Ovary (tissue), 3 donors: ENCODE results near the gene FBXL17.

Experiments
- EP300 ChIP-seq: sonication (generic); formaldehyde crosslinking; IDR thresholded peaks from one replicate; pipeline ENCODE4 v1.6.1; 2017; ENCODE audit warnings: antibody characterized with exemption
- POLR2A ChIP-seq: fragments of 450-650 bp; IDR thresholded peaks from one replicate; pipeline ENCODE4 v1.6.1; 2017; ENCODE audit warnings: antibody characterized with exemption, mild to moderate bottlenecking, moderate library complexity
- TF ChIP-seq, protein P1 (sequence below), 3 donors: fragments of 450-650 bp in 2 of 3; fragments of 200-600 bp in 1 of 3; IDR thresholded peaks; one replicate each; pipeline versions ENCODE4 v1.5.1 to v1.8.0; 2016 to 2022; ENCODE audit warnings: antibody characterized with exemption in 3 of 3, mild to moderate bottlenecking in 1 of 3
- donor health status: DM: no; HTN: no; CAD: no.

DNA sequence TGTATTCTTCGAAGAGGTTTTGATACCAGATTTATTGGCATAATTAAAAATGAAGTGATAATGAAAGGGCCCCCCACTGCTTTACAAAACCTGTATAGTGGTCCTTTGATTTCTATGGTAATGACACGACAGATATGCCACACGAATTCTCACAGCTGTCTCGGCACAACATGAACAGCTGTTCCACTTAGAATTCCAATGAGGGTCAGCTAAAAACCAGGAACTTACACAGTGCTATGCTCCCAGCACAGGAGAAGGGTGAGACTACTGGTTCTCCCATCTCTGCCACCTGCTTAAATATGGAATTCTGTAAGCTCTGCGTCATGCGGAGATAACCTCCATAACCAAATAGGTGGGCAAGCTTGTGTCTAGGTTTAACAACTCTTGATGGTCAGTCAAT lies 528.2 kb downstream of the FBXL17 start:
- TF ChIP-seq, protein P1, sequence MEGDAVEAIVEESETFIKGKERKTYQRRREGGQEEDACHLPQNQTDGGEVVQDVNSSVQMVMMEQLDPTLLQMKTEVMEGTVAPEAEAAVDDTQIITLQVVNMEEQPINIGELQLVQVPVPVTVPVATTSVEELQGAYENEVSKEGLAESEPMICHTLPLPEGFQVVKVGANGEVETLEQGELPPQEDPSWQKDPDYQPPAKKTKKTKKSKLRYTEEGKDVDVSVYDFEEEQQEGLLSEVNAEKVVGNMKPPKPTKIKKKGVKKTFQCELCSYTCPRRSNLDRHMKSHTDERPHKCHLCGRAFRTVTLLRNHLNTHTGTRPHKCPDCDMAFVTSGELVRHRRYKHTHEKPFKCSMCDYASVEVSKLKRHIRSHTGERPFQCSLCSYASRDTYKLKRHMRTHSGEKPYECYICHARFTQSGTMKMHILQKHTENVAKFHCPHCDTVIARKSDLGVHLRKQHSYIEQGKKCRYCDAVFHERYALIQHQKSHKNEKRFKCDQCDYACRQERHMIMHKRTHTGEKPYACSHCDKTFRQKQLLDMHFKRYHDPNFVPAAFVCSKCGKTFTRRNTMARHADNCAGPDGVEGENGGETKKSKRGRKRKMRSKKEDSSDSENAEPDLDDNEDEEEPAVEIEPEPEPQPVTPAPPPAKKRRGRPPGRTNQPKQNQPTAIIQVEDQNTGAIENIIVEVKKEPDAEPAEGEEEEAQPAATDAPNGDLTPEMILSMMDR (IDR thresholded peaks at IDR 0.05), result no peak
- TF ChIP-seq POLR2A (no peak), EP300 (no peak)
